GM21825 (cell line): Measurements from ENCODE around the gene FRRS1L.
A peak's percentile ranks its signal among the peaks of the same experiment; 100 is the strongest.

Experiments used
- ATAC-seq: cut with Tn5 transposase; IDR thresholded peaks from one replicate; pipeline ENCODE4 v1.9.1; 2021; ENCODE audit warnings: mild to moderate bottlenecking, moderate library complexity; ENCODE audit not compliant: unreplicated experiment

Gene FRRS1L

GRCh38 chr9:109176963-109177362 lies 9.9 kb upstream of the FRRS1L start:
- ATAC-seq = no peak

- no peak for ATAC-seq
These were observed 9.3 kb upstream of the FRRS1L start for GRCh38 chr9:109176386-109176785.

DNA sequence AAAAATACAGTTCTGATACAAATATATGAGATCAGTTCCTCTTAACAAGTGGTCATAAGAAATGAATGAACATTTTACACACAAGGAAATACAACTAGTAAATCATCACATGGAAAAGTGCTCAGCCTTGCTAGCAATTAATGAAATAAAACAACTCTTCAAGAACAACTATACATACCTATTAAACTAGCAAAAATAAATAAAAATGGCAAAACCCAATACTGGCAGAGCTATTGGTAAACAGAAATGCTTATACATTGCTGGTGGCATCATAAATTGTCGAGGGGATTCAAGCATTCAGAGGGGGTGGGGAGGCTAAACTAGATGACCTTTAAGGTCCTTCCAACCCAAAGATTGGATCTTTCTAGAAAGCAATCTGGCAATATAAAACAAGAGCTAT lies 5.9 kb upstream of the FRRS1L start:
- ATAC-seq = no peak

GRCh38 chr9:109171926-109172325 lies 4.9 kb upstream of the FRRS1L start:
- no peak for ATAC-seq

DNA sequence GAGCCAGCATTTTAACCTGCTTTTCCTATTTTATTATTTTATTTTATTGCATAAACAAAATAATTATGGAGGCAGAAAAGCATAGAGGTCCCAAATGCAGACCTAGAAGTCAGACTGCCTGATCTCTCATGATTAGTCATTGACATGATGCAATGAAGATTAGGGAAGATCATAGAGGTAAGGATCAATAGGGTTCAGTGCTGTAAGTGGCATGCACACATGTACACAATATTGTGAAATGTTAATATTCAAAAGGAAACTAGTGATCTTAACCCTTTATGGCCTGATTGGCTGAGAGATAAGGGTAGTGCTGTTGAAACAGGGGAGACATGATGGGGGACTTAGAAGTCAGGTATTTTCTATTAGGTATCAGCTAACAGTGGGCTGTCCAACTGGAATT lies 1.1 kb upstream of the FRRS1L start:
- ATAC-seq = no peak

DNA sequence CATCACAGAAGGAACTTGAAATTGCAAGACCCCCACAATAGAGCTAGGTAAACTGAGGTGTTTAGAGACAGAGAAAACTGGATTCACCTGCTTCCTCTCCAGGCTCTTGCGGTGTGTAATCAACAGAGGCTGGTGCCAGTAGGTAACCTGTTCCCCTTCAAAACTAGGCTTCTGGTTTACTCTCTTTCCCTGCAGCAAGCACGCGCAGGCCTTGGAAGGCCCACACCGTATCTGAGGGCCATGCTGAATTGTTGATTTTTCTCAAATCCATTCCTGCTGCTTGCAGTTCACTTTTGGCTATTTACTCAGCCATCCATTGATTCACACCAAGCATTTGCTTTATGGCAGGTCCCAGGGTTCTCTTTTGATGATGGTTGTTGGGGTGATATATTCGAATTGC lies 667 bp upstream of the FRRS1L start:
- no peak for ATAC-seq

GRCh38 chr9:109166171-109166770 lies 778 bp downstream of the FRRS1L start:
- ATAC-seq = no peak

DNA sequence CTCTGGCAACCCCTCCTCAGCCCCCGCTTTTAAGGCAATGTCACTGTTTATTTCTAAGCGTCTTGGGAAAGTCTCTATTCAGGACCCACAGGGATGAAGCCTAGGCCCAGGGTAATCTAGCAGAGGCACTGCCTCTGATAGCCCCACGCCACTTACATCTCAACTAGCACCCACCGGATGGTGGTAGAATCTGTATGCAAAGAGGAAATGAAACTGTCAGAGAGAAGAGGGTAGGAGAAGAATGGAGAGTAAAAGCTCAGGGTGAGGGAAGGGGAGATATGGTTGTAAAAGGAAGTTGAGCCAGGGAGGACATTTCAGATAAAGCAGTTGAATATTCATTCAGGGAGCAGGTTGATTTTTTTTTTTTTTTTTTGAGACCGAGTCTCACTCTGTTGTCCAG lies 3.0 kb downstream of the FRRS1L start:
- no peak for ATAC-seq

DNA sequence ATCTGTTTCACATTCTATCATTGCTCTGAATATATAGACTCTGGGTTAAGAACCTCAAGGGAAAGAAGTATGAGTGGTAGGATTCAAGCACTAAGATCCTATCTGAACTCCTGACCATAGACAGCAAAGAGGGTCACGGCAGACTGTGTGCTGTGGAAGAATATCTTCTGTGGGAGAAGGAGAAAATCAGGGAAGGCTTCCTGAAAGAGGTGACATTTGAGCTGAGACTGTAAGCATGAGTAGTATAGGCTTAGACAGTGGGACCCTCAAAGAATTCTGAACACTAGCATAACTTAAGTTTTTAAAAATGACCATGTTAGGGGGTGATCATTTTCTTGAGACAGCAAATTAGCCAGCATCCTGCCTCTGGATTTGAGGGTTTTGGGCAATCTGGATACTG lies 3.9 kb downstream of the FRRS1L start:
- no peak for ATAC-seq

GRCh38 chr9:109162677-109163076 lies 4.4 kb downstream of the FRRS1L start:
- ATAC-seq = no peak

GRCh38 chr9:109161471-109161870 lies 5.6 kb downstream of the FRRS1L start:
- ATAC-seq = no peak

- no peak for ATAC-seq
These were observed 7.5 kb downstream of the FRRS1L start for GRCh38 chr9:109159583-109159982.

DNA sequence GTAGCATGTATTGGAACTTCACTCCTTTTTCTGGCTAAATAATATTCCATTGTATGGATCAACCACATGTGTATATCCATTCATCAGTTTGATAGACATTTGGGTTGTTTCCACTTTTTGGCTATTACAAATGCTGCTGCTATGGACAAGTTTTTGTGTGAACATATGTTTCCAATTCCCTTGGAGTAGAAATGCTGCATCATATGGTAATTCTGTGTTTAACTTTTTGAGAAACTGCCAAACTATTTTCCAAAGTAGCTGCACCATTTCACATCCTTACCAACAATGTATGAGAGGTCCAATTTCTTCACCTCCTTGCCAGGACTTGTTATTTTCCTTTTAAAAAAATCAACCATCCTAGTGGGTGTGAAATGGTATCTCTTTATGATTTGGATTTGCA lies 8.4 kb downstream of the FRRS1L start:
- no peak for ATAC-seq

GRCh38 chr9:109156708-109157107 lies 10.3 kb downstream of the FRRS1L start:
- no peak for ATAC-seq

GRCh38 chr9:109150925-109151545 lies 16.0 kb downstream of the FRRS1L start:
- ATAC-seq = no peak

- ATAC-seq = no peak
These were observed 17.3 kb downstream of the FRRS1L start for GRCh38 chr9:109149722-109150121.

- ATAC-seq = no peak
These were observed 18.0 kb downstream of the FRRS1L start for GRCh38 chr9:109149089-109149488.

GRCh38 chr9:109145051-109145450 lies 22.0 kb downstream of the FRRS1L start:
- ATAC-seq = no peak

- ATAC-seq = peak; percentile 95
These were observed 23.0 kb downstream of the FRRS1L start for GRCh38 chr9:109143881-109144562.

GRCh38 chr9:109141375-109141774 lies 25.7 kb downstream of the FRRS1L start:
- no peak for ATAC-seq

- no peak for ATAC-seq
These were observed 27.2 kb downstream of the FRRS1L start for GRCh38 chr9:109139851-109140250.

GRCh38 chr9:109138421-109138820 lies 28.6 kb downstream of the FRRS1L start:
- no peak for ATAC-seq
